Choroid plexus epithelial cell (primary cell): ENCODE data around the gene SPNS3.

Source experiments
- DNase-seq: peaks from one replicate; pipeline ENCODE4 v3.0.0-alpha.2; 2010; ENCODE audit warnings: low read depth
- H3K4me3 ChIP-seq: 2 replicates; pipeline ENCODE4 v1.5.1; 2011; ENCODE audit warnings: low read depth, mild to moderate bottlenecking, control low read depth, low read length, moderate library complexity
- TF ChIP-seq, protein P1 (sequence below): conservative IDR thresholded peaks from 2 replicates; pipeline ENCODE4 v1.5.1; 2011; ENCODE audit warnings: low read depth, mild to moderate bottlenecking, control low read depth, inconsistent platforms, low read length, moderate library complexity

SPNS3 gene

DNA sequence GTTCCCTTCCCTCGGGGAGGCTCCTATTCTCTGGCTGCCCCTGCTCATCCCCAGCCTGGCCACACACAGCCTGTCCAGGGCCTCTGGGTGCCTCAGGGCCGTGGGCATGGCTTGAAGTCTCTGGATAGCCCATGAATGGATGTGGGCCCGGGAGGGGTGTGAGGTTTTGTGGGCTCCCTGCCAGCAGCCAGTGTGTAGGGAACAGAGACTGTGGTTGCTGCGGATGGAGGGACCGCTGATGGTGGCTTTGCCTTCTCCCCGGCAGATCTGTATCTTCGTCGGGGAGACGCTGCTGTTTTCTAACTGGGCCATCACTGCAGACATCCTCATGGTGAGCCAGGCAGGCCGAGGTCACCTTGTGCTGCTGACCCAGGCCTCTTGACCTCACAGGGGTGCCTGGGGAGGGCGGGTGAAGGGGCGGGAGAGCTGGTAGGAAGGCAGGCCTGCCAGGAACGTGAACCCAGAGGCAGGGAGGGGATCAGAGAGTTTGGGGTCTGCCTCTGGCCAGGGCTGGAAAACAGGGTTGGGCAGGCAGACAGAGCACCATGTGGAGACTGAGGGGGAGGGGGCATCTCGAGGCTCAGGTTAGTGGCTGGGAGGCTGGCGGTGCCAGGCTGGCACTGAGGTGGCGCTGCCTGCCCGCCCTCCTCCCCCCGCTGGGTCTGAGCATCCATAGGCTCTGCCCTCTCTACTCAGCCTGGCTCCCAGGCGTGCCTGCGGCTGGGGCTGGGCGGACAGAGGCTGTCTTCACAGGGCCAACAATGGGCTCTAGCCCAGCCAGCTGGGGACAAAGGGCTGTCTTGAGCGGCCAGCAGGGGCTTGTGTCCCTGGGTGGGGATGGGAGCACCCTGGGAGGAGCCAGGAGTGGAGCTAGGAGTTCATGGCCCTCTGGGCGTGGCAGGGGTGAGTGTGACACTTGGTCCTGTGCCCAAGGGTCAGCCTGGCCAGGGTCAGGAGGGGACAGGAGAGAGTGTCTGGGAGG, 100.1 kb downstream of the SPNS3 start:
- H3K4me3 ChIP-seq: no peak overlapping the region
- TF ChIP-seq, protein P1, sequence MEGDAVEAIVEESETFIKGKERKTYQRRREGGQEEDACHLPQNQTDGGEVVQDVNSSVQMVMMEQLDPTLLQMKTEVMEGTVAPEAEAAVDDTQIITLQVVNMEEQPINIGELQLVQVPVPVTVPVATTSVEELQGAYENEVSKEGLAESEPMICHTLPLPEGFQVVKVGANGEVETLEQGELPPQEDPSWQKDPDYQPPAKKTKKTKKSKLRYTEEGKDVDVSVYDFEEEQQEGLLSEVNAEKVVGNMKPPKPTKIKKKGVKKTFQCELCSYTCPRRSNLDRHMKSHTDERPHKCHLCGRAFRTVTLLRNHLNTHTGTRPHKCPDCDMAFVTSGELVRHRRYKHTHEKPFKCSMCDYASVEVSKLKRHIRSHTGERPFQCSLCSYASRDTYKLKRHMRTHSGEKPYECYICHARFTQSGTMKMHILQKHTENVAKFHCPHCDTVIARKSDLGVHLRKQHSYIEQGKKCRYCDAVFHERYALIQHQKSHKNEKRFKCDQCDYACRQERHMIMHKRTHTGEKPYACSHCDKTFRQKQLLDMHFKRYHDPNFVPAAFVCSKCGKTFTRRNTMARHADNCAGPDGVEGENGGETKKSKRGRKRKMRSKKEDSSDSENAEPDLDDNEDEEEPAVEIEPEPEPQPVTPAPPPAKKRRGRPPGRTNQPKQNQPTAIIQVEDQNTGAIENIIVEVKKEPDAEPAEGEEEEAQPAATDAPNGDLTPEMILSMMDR: no peak
- no peak for DNase-seq

DNA sequence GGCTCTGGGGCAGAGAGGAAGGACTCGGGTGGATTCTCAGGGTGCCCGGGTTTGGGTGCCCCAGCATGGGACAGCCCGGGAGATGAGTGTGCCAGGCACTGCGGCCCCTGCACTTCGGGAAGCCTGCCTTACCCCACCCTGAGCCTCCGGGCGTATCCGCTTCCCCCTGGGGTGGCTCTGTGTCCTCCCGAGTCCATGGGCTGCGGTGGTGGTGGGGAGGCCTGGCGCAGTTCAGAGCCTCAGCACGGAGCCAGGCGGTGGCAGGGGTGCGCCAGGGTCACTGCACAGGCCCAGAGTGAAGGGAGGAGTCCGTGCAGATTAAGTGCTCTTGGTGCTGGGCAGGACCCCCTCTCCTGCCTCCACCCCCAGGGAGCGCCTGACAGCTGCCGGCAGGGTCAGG, 100.8 kb downstream of the SPNS3 start:
- DNase-seq: no peak
- H3K4me3 ChIP-seq: no peak overlapping the region
- TF ChIP-seq, protein P1: no peak

DNA sequence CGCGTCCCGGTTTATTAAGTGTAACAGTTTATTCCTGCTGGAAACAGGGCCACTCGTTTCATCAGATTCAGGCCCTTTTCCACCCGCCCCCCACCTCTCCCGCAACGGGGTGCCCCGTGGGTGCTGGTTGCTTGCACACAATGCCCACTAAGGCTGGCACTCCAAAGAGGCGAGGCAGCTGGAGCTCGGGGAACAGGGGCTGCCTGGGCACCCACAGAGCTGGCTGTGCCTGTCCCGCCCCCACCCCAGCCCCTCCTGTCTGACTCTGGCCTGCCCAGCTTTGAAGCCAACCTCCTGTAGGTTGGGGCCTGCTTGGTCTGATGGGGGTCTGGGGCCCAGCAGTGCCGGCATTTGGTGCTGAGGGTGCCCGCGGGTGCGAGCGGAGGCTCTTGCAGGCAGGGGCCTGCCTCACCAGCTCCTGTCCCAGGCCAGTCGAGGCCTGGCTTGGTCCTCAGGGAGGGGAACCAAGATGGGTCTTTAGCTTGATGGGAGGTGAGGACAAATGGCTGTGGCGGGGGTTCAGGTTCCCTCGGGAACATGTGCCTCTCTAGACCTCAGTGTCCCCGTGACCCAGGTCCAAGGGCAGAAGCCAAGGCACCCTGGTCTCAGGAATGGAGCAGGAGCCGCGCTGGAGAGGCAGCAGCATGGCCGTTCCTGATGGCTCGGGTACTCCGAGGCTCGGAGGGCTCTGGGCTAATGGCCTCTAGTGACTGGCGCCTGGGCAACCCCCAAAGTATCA, 101.4 kb downstream of the SPNS3 start:
- no peak overlapping the region for H3K4me3 ChIP-seq
- no peak for DNase-seq
- TF ChIP-seq, protein P1: no peak

DNA sequence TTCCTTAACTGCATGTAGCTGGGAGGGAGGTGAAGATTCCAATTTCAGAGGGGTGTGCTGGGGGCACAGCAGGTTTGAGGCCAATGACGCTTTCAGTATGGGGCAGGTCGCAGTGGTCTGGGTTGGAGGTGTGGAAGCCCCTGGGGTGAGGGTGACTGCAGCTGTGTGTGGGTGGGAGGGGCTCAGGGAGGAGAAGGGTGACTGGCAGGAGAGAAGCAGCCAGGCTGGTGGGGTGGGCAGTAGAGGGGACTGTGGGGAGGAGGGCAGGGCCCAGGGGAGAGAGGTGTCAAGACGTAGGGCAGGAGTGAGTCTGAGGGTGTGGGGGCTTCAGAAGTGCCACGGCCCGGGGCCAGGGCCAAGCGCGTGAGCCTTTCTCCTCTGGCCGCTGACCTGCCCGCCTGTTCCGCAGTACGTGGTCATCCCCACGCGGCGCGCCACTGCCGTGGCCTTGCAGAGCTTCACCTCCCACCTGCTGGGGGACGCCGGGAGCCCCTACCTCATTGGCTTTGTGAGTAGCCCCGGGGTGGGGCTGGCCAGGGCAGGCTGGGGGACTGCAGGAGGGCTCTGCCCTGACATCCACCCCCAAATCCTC, 102.0 kb downstream of the SPNS3 start:
- no peak overlapping the region for H3K4me3 ChIP-seq
- DNase-seq: no peak
- TF ChIP-seq, protein P1: no peak

DNA sequence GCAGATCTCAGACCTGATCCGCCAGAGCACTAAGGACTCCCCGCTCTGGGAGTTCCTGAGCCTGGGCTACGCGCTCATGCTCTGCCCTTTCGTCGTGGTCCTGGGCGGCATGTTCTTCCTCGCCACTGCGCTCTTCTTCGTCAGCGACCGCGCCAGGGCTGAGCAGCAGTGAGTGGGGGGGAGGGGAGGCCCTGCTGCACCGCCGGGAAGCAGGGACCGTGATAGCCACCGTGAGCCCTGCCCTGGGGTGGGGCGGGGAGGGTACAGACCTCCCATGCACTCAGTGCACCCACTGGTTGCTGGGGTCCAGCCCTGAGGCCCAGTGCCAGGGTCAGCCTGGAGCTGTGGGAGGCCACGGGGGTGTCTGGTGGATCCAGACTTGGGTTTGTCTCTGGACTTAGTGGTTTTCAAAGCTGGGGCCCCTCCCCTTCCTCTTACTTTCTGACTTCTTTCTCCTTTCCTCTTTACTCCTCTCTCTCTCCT, 102.6 kb downstream of the SPNS3 start:
- no peak for DNase-seq
- TF ChIP-seq, protein P1: no peak
- H3K4me3 ChIP-seq: no peak overlapping the region

DNA sequence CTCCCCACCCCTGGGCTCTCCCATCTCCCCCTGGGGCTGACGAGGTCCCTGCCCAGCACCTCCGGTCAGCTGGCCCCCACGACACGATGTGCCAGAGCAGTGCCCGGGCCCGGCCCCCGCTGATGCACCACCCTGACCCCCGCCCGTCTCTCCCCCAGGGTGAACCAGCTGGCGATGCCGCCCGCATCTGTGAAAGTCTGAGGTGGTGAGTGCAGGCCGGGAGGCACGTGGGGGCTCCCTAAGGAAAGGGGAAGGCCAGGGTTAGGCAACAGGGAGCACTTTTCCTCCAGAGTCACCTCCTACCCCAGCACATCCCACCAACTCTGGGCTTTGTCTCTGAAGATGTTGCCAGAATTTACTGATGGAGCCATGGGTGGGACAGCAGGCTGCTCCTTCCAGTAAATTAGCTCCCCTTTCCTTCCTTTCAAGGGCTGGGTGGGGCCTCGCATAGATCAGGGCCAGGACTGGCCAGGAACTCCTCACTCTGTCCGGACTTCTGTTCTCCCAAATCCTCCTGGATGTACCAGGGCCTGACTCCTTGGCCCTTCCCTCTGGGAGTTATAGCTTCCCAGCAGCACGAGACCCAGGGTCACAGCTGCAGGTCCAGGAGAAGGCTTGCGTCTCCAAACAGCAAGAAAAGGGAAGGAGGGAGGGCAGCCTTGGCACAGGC, 103.1 kb downstream of the SPNS3 start:
- TF ChIP-seq, protein P1: no peak
- H3K4me3 ChIP-seq: no peak overlapping the region
- DNase-seq: no peak
